ENCODE results near the gene CCND3.

The CCND3 gene

DNA sequence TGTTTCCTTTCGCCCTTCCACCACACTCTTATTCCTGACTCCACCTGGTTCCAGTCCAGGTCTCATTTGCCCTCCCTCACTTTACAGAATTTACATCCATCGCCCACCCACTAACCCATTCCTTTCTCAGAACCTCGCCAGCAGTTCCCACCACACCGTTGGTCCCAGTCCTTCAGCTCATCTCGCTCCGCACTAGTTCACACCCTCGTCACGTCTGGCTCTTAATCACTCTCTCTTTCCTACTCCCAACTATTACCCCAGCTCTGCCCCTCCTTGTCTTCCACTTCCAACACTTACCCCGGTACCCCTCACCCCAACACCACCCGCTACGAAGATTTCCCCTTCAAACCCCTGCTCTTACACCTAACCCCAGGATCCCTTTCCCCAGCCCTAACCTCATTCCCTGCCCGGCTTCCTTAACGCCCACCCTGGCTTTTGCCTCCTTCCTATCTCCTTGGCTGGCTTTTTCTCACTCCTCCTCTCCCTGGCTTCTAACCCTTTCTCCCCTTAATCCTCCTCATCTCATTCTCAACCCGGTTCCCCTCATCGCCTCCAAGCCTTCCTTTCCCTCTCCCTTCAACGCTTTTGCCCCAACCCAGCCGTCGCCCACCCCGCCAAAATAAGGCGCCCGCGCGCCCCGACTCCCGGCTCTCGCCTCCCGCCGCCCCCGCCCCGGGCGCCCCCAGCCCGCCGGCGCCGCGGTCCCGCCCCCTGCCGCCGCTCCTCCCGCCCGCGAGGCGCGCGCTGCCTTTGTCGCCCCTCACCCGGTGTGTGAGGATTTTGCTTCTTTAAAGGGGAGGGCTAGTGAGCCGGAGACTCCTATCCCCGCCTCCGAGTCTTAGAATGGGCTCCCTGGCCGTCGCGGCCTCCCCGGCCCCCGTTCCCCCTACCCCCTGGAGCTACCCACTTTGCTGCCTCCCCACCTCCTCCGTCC lies 47.0 kb downstream of the CCND3 start:
- peak in 25 of 42 donors; percentile 5 to 68 (median 16) for DNase-seq
- intact Hi-C loops (cut with DNase I) = loop anchor here (2.0 kb wide), 1 partner anchor 26 kb away; the partner anchor contains the start of genes BYSL and MED20

DNA sequence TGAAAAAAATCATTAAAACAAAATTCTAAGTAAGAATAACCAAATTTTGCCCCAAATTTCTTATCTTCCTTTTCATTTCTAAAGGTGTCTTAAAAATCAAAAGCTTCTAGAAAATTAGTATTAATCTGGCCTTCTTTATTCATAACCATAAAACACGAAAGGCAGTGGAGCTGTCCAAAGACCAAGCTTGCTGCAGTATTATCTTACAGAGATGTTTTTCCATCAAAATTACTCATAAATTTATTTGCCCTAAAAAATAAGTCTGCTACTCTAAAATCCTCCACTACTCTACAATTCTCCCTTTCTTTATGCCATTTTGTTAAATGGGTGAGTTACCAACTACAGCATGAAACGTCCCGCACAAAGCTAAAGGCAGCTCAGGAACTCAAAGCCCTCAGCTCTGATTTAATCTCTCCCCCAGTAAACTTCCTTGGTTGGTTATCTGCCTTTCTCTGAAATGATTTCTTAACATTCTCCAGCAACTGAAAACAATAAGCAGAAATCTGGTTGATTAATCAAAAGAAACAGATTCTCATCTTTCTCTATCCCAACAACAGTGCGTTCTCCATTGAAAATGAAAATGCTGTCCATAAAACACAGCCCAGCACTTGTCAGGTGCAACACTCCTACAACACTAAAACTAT lies 48.6 kb downstream of the CCND3 start:
- no peak for DNase-seq
- intact Hi-C loops (cut with DNase I) = no loop called here

DNA sequence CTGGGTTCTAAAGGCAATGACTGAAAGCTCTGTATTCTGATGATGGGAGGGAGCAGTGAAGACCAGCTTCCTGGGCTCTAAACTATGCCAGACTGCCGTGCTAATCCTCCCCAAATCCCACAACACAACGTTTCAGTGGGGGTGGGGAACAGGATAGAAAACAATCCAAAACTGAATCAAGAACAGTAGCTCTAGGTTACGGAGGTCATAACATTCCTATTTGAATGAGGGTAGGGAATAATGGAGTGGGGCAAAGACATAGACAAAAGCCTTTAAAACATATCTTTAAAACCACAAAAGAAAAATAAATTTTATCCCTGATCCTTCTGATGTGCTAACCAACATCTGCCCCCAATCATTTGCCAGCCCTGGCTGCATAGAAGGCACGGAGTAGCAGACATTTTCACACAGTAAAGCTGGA lies 54.3 kb downstream of the CCND3 start:
- intact Hi-C loops (cut with DNase I) = no loop called here
- no peak for DNase-seq

DNA sequence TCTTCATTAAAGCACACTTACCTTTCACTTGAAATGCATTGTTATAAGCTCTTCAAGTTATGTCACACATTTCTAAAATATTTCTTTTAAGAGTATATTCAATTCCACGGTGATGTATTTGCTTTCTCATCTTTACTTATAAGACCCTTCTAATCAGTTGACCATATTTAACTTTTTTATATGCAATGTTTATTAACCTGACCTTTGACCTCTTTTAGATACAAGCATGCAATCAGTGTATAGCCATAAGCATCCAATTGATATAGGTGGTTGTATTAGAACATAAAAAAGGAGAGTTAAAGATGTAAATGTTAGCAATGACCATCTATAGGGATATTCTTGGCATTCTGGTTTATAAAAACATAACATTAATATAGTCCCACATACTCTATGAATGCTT lies 55.7 kb downstream of the CCND3 start:
- no peak for DNase-seq
- intact Hi-C loops (cut with DNase I) = no loop called here

DNA sequence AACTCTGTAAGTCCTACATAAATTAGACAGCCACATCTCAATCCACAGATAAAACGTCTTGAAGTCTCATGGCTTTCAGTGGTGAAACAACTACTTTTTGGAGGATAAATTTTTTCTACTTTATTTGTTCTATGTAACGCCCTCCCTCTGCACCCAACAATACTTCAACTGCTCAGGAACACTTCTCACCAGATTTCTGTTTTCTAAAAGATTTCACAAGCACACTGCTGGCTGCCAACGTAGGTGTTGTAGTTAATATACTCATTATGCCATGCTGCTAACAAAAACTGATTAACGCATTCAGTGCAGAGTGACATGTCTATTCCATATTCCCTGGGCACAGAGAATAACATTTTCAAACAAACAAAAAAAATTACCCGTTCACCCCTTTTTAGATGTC lies 56.7 kb downstream of the CCND3 start:
- intact Hi-C loops (cut with DNase I) = no loop called here

More for the DNA sequence above, 56.7 kb downstream of the CCND3 start:
- DNase-seq = no peak
